Measurements from ENCODE around the gene TMEM201. TPM values are rescaled to one million over a fixed set of nuclear protein-coding genes. Genes with fewer than 3 reads are reported as not detected.

The TMEM201 gene
- total and polyA plus RNA-seq, 2 donors from 2014 or later, result 9.1 to 13.2 TPM

DNA sequence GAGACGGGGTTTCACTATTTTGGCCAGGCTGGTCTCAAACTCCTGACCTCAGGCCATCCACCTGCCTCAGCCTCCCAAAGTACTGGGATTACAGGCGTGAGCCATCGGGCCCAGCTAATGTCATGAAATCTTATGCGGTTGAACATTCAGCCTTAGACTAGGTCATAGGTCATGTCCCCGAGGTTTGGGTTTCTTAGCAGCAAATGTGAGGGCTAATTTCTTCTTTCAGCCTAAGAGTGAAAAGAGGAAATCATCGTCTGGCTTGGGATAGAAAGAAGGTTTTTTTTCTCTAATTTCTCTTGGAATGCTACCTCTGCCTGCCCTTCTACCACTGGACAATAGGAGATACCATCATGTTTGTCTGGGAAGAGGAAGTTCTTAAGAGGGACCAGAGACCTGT is 44.8 kb downstream of the TMEM201 start:
- intact Hi-C loops (cut with DNase I), result no loop called here
- Histone ChIP-seq H3K27me3 (ENCODE audit: control insufficient read depth, insufficient read depth, low read length) (no peaks in the 10 kb centered on the region), H3K9ac (ENCODE audit: low read length in 3 of 3) (no peak overlapping the region), H3K4me1 (ENCODE audit: control insufficient read depth in 2 of 3, insufficient read depth in 2 of 3, low read depth in 1 of 3, low read length in 3 of 3) (no peaks in the 10 kb centered on the region), H3K27ac (ENCODE audit: low read depth in 2 of 2, low read length in 2 of 2) (no peak overlapping the region), H3K4me3 (ENCODE audit: low read length in 3 of 3) (no peak overlapping the region), H3K9me3 (ENCODE audit: control insufficient read depth in 2 of 3, insufficient read depth in 1 of 3, low read length in 3 of 3) (no peaks in the 10 kb centered on the region), H3K36me3 (ENCODE audit: control insufficient read depth in 2 of 3, insufficient read depth in 3 of 3, low read length in 3 of 3) (no peaks in the 10 kb centered on the region)
- no peak for TF ChIP-seq CTCF (IDR thresholded peaks at IDR 0.05; ENCODE audit: borderline replicate concordance, extremely low read depth, insufficient read depth)
- DNase-seq, result no peak
- no peak for FAIRE-seq

DNA sequence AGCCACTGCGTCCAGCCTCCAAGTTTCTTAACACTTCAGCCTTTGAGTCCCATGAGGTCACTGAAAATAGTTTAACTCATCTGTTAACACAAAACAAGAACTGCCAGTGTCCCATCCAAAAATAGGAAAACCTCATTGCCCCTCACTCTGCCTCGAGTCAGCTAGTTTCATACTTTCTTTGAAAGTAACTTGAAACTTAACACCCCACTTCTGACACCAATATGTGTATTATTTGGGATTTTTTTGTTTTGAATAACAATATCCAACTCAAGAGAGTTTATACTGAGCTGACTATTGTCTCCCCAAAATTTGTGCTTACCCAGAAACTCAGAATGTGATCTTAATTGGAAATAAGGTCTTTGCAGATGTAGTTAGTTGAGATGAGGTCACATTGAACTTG is 45.9 kb downstream of the TMEM201 start:
- Histone ChIP-seq H3K4me1 (ENCODE audit: control insufficient read depth in 2 of 3, insufficient read depth in 2 of 3, low read depth in 1 of 3, low read length in 3 of 3) (no peaks in the 10 kb centered on the region), H3K9ac (ENCODE audit: low read length in 3 of 3) (no peak overlapping the region), H3K36me3 (ENCODE audit: control insufficient read depth in 2 of 3, insufficient read depth in 3 of 3, low read length in 3 of 3) (no peaks in the 10 kb centered on the region), H3K27me3 (ENCODE audit: control insufficient read depth, insufficient read depth, low read length) (no peaks in the 10 kb centered on the region), H3K9me3 (ENCODE audit: control insufficient read depth in 2 of 3, insufficient read depth in 1 of 3, low read length in 3 of 3) (no peaks in the 10 kb centered on the region), H3K4me3 (ENCODE audit: low read length in 3 of 3) (no peak overlapping the region), H3K27ac (ENCODE audit: low read depth in 2 of 2, low read length in 2 of 2) (no peak overlapping the region)
- FAIRE-seq (no peak), DNase-seq (no peak)
- intact Hi-C loops (cut with DNase I), result no loop called here
- TF ChIP-seq CTCF (IDR thresholded peaks at IDR 0.05; ENCODE audit: borderline replicate concordance, extremely low read depth, insufficient read depth), result no peak

DNA sequence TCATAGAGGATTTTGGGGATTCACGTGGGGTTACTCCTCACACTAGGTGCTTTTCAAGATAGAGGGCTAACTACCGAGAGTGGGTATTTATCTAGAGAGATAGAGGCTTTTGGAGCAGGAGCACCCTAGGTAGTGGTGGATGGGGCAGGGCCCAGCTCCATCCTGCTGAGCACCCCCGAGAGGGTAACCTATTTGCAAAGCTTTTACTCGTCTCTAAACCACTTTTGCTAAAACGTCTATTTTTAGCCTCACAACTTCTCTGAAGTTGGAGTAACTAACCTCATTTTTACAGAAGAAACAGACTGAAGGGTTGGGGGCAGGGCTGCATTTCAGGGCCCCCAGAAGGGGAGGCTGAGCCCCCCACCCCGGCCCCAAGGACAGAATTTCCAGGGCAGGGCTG is 50.5 kb downstream of the TMEM201 start:
- H3K4me1 ChIP-seq (ENCODE audit: control insufficient read depth in 2 of 3, insufficient read depth in 2 of 3, low read depth in 1 of 3, low read length in 3 of 3), result no peaks in the 10 kb centered on the region
- no peak overlapping the region for H3K4me3 ChIP-seq (ENCODE audit: low read length in 3 of 3)
- FAIRE-seq (no peak), DNase-seq (no peak)
- no peak overlapping the region for H3K9ac ChIP-seq (ENCODE audit: low read length in 3 of 3)
- no peaks in the 10 kb centered on the region for H3K27me3 ChIP-seq (ENCODE audit: control insufficient read depth, insufficient read depth, low read length)
- no peaks in the 10 kb centered on the region for H3K9me3 ChIP-seq (ENCODE audit: control insufficient read depth in 2 of 3, insufficient read depth in 1 of 3, low read length in 3 of 3)
- no peaks in the 10 kb centered on the region for H3K36me3 ChIP-seq (ENCODE audit: control insufficient read depth in 2 of 3, insufficient read depth in 3 of 3, low read length in 3 of 3)
- TF ChIP-seq CTCF (IDR thresholded peaks at IDR 0.05; ENCODE audit: borderline replicate concordance, extremely low read depth, insufficient read depth), result no peak
- intact Hi-C loops (cut with DNase I), result no loop called here
- no peak overlapping the region for H3K27ac ChIP-seq (ENCODE audit: low read depth in 2 of 2, low read length in 2 of 2)
